ENCODE results near the gene MYO1C. TPM values are rescaled to one million over a fixed set of nuclear protein-coding genes. Genes with fewer than 3 reads are reported as not detected.

MYO1C gene
- total and polyA plus RNA-seq, 4 donors, result 73.4 to 237 (median 89.6) TPM

DNA sequence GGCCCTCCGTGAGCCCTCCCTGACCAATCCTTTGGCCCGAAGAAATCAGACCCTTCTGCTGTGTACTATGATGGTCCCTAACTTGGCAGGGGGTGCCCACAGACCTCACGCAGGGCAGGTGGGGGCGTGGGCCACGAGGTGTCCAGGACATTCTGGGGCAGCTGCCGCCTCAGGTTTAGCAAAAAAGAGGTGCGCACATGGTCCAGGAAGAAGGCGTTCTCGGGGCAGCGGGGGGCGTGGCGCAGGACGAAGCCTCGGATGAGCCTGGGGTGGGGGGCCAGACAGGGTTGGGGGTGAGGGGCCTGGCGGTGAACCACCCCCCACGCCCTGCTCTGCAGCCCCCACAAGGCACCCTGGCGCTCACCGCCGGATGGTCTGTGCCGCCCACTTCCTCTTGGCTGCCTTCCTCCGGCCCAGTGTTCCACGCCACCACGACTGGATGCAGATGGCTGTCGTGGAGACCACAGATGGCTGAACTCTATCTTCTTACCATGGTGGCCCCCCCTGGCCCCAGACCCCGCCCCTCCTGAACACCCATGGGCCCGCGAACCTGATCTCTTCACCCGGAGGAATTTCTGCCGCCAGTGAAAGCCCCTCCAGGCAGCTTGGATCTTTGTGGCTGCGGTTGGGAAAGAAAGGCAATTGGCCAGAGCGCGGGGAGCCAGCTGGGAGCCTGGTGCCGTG is 22.3 kb downstream of the MYO1C start:
- Histone ChIP-seq H3K9me3 (ENCODE audit: control insufficient read depth in 4 of 4, insufficient read depth in 3 of 4, low read length in 3 of 4) (no peaks in the 10 kb centered on the region), H3K36me3 (ENCODE audit: control insufficient read depth in 4 of 4, insufficient read depth in 4 of 4, low read length in 4 of 4) (peaks cover 8 to 68% (median 17%) of the 10 kb centered on the region in 4 donors), H3K9ac (ENCODE audit: insufficient read depth in 1 of 2, low read length in 2 of 2) (no peak overlapping the region), H3K4me3 (no peak overlapping the region), H3K27me3 (ENCODE audit: control insufficient read depth in 3 of 3, insufficient read depth in 3 of 3, low read length in 2 of 3) (no peaks in the 10 kb centered on the region), H3K27ac (ENCODE audit: low read depth in 1 of 2, low read length in 1 of 2) (no peak overlapping the region), H3K4me1 (ENCODE audit: control insufficient read depth in 5 of 5, insufficient read depth in 5 of 5, low read length in 5 of 5) (peaks cover 0 to 6% (median 0%) of the 10 kb centered on the region in 5 donors)
- DNase-seq (no peak), ATAC-seq (ENCODE audit: insufficient read depth, low FRiP score) (no peak)
- TF ChIP-seq, protein P1, sequence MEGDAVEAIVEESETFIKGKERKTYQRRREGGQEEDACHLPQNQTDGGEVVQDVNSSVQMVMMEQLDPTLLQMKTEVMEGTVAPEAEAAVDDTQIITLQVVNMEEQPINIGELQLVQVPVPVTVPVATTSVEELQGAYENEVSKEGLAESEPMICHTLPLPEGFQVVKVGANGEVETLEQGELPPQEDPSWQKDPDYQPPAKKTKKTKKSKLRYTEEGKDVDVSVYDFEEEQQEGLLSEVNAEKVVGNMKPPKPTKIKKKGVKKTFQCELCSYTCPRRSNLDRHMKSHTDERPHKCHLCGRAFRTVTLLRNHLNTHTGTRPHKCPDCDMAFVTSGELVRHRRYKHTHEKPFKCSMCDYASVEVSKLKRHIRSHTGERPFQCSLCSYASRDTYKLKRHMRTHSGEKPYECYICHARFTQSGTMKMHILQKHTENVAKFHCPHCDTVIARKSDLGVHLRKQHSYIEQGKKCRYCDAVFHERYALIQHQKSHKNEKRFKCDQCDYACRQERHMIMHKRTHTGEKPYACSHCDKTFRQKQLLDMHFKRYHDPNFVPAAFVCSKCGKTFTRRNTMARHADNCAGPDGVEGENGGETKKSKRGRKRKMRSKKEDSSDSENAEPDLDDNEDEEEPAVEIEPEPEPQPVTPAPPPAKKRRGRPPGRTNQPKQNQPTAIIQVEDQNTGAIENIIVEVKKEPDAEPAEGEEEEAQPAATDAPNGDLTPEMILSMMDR (IDR thresholded peaks at IDR 0.05; ENCODE audit: control extremely low read depth, extremely low read depth), result no peak
- WGBS, 2 donors, result 60 to 71% methylated on average over 33 of the region's 33 CpGs

DNA sequence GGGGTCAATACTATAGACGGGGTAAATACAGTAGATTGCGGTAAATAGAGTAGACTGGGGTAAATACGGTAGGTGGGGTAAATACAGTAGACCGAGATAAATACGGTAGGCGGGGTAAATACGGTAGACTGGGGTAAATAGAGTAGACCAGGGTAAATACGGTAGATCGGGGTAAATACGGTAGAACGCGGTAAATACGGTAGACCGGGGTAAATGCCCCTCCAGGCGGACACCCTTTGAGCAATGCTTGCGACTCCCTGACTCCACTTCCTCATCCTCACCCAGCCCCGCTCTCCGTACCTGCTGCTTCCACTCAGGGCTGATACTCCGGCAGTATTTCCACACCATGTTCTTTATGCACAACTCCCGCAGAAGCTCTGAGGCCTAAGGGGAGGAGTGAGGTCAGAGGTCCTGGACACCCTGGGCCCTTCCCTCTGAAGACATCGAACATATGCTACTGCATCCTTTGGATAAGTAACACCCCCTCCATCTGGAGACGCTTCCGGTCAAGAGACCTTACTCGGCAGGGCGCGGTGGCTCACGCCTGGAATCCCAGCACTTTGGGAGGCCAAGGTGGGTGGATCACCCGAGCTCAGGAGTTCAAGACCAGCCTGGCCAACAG is 23.1 kb downstream of the MYO1C start:
- no peak for DNase-seq
- H3K9me3 ChIP-seq (ENCODE audit: control insufficient read depth in 4 of 4, insufficient read depth in 3 of 4, low read length in 3 of 4), result no peaks in the 10 kb centered on the region
- H3K27ac ChIP-seq (ENCODE audit: low read depth in 1 of 2, low read length in 1 of 2), result no peak overlapping the region
- peaks cover 8 to 66% (median 17%) of the 10 kb centered on the region in 4 donors for H3K36me3 ChIP-seq (ENCODE audit: control insufficient read depth in 4 of 4, insufficient read depth in 4 of 4, low read length in 4 of 4)
- 79 to 92% methylated on average over 28 of the region's 28 CpGs for WGBS, 2 donors
- H3K4me3 ChIP-seq, result no peak overlapping the region
- H3K4me1 ChIP-seq (ENCODE audit: control insufficient read depth in 5 of 5, insufficient read depth in 5 of 5, low read length in 5 of 5), result peaks cover 0 to 4% (median 0%) of the 10 kb centered on the region in 5 donors
- no peak for ATAC-seq (ENCODE audit: insufficient read depth, low FRiP score)
- H3K27me3 ChIP-seq (ENCODE audit: control insufficient read depth in 3 of 3, insufficient read depth in 3 of 3, low read length in 2 of 3), result no peaks in the 10 kb centered on the region
- TF ChIP-seq, protein P1 (IDR thresholded peaks at IDR 0.05; ENCODE audit: control extremely low read depth, extremely low read depth), result no peak
- no peak overlapping the region for H3K9ac ChIP-seq (ENCODE audit: insufficient read depth in 1 of 2, low read length in 2 of 2)

DNA sequence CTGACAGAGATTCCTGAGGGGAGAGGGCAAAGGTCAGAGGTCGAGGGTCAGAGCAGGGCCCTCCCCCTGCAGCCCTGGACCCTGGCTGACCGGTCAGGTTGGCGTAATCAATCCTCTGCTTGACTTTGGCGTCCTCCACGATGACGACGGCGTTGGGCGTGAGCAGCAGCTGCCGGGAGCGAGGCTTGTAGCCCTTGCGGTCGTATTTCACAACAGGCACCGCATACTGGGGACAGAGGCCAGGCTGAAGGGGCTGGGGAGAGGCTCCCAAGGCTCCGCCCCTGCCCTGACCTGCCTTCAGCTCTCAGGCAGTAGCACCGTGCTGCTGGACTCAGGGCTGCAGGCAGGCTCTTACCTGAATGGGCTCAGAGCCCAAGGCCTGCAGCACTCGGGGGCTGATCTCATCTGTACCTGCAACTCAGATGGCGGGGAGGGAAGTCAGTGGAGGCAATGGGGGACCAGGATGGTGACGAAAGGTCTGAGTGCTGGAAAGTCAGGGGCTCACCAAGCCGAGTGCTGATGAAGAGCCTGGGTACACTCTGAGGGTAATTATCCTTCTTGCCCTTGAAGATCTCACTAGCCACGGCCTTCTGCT is 24.5 kb downstream of the MYO1C start:
- 52 to 56% methylated on average over 21 of the region's 21 CpGs for WGBS, 2 donors
- Histone ChIP-seq H3K27ac (ENCODE audit: low read depth in 1 of 2, low read length in 1 of 2) (peak overlapping the region in 1 of 2 donors; percentile 68), H3K27me3 (ENCODE audit: control insufficient read depth in 3 of 3, insufficient read depth in 3 of 3, low read length in 2 of 3) (no peaks in the 10 kb centered on the region)

More for the DNA sequence above, 24.5 kb downstream of the MYO1C start:
- Histone ChIP-seq H3K9ac (ENCODE audit: insufficient read depth in 1 of 2, low read length in 2 of 2) (no peak overlapping the region), H3K4me3 (no peak overlapping the region), H3K36me3 (ENCODE audit: control insufficient read depth in 4 of 4, insufficient read depth in 4 of 4, low read length in 4 of 4) (peaks cover 10 to 62% (median 15%) of the 10 kb centered on the region in 4 donors), H3K4me1 (ENCODE audit: control insufficient read depth in 5 of 5, insufficient read depth in 5 of 5, low read length in 5 of 5) (peaks cover 0 to 3% (median 0%) of the 10 kb centered on the region in 5 donors), H3K9me3 (ENCODE audit: control insufficient read depth in 4 of 4, insufficient read depth in 3 of 4, low read length in 3 of 4) (no peaks in the 10 kb centered on the region)
- DNase-seq, result peak in 2 of 3 donors; percentile 28 to 41
- TF ChIP-seq, protein P1 (IDR thresholded peaks at IDR 0.05; ENCODE audit: control extremely low read depth, extremely low read depth), result no peak
- peak; percentile 45 for ATAC-seq (ENCODE audit: insufficient read depth, low FRiP score)

Data from lung (tissue), 12 donors.